GM18508 (cell line): ENCODE data around the gene S1PR3.

Source experiments
- ATAC-seq: cut with Tn5 transposase; IDR thresholded peaks from one replicate; pipeline ENCODE4 v1.9.1; 2021; ENCODE audit warnings: moderate number of reproducible peaks; ENCODE audit not compliant: insufficient read depth, unreplicated experiment

Gene S1PR3

DNA sequence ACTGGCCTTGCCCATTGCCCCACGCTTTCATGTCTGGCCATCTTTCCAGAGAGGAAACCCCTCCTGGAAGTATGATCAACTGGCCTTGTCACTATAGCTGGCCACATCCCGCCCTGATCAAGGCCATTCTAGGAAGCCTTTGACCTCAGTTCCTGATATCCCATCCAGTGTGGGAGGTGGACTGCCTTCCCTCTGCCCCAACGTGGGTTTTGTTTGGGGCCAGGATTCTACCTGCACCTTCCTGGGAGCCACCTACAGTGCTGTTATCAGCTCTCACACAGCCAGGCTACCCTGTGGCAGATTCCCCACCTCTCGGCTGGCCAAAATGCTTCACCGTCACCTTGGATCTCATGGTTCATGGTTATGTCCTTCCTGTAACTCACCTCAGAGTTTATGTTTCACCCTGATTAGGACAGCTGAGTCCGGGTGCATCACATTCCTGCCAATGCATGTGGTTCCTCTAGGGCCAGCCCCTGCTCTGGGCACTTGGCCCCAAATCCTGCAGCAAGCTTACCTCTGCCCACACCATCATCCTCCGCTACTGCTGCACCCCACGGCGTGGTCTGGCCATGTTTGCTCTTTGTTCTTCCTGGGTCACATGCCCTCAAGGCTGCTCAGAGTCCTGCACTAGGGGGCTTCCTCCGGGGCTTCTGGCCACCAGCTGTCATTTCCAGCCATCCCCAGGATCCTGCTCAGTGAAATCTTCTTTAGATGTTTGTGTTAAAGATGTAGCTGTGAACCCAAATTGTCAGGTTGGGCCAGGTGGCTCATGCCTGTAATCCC is 24.2 kb upstream of the S1PR3 start:
- ATAC-seq = no peak

DNA sequence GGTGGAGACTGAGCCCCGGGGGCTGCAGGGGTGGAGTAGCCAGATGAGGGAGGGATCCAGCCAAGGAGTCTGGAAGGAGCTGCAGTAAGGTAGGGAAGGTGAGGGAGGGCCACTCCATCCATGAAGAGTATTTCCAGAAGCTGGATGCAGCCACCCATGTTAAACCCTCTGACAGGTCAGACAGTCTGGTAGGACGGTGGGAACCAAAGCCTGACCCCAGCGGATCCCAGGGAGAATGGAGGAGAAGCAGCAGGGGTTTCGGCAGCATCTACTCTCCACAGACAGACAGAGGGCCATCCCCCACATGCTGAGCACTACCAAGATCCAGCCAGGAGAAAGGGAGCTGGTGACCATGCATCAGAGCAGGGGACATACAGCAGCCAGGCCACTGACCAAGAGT is 22.5 kb upstream of the S1PR3 start:
- no peak for ATAC-seq

DNA sequence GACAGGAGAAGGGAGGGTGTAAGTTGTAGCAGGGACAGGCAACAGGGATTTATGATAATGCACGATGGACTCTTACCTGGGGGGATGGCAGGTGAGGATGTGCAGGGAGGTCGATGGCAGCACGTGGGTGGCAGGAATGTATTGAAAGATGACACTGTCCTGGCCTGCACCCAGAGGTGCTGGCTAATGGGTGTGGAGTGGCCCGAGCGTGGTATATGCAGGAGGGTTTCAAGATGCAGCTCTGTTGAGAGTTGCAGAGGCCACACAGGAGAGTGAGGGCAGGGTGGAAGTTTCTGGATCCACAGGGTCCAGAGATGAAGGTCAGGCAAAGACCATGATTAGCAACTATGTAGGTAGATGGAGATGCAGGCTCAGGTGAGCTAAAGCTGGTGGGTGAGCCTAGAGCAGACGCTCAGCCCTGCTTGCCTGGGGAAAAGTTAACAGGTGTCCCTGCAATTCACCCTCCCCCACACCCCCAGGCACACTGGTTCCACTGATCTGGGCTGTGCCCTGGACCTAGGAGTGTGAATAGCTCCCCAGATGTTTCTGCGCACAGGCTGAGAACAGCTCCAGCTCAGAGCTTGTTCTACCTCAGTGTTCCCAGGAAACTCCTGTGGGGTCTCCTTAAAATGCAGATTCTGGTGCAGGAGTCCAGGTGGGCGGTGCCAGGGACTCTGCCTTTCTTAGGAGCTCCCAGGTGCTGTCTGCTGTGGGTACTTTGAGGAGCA is 21.5 kb upstream of the S1PR3 start:
- ATAC-seq = no peak

DNA sequence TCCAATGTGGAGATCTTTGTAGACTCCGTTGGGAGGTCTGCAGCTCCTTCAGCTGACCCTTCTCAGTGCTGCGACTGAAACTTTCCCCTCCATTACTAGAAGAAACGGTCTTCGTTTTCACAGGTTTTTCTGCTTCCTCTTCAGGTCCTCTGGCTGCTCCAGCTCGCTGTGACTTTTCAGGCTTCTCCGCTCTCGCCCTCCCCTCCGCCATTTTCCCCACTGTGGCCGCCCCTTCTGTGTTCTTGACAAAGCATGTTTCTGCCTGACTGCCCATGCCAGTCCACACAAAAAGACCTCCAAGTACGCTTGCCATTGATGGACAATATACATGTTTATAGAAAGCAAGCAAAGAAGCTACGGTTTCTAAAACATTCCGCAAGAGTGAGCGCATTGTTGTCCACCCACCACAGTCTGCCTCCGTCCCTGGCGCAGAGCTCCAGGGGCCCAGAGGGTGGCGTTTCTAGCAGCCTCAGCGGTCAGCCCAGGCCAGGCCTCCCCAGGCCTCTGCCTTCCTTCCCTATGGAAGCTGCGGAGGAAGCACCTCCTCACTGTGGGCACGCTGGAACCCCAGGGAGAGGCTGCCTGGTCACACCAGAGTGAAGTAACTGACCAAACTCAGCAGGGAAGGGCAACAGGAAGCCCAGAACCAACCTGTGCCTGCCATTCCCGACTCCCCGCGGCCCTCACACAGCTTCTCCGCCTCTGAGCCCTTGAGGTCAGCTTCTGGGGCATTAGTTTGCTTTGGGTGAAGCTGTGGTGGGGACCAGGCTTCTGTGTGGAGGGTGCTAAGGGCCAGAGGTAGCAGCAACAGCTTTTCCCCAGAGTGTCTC is 19.9 kb upstream of the S1PR3 start:
- no peak for ATAC-seq

DNA sequence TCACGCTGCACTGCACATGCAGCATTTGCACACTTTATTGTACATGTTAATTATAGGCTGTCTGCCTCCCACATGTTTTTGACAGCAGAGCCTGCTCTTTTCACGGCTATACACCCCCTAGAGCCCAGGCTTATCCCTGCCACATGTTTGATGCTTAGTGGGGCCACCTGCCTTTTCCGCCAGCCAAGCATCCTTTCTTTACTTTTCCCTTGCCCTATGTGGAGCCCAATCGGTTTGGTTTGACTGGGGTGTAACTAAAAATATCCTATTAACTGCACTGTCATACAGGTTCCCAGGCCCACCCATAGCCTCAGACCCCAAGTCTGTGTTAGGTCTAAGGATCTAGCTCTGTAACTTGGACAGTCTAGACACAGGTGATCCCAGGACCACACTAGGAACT is 18.9 kb upstream of the S1PR3 start:
- no peak for ATAC-seq

DNA sequence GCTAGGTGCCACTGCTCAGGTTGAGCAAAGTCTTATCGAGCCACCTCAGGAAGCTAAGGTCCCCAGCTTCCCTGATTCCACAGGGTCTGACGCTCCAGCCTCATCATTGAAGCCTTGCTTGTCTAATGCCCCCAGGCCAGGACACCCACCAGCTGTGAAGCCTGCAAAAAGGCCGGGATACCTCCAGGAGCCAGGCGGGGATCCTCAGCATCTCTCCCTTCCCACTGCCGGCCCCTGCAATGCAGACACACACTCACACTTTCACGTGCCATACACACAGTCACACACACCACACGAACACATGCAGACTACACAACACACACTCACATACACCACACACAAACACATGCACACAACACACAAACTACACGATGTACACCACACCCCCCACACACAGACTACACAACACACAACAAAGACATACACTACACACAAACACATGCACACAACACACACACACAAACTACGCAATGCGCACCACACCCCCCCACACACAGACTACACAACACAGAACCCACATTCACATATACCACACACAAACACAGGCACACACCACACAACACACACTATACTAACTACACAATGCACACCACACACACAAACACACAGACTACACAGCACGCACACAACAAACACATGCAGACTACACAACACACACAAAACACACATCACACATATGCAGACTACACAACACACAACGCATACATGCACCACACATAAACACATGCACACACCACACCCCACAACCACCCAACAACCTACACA is 17.8 kb upstream of the S1PR3 start:
- no peak for ATAC-seq

DNA sequence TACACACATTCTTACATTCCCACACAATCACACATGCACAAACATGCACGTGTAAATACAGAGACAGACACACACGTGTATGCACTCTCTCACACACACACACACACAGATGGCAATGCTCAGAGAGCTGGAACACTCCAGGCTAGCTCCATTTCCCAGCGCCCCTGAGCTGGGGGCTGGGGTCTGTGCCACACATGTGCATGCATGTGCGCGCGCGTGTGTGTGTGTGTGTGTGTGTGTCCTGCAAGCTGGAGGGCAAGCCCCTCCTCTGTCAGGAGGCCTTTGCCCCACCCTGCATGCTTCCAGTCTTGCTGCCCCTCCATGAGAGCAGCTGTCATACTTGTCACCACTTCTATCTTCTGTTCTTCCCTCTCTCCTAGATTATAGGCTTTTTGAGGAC is 16.6 kb upstream of the S1PR3 start:
- ATAC-seq = no peak

DNA sequence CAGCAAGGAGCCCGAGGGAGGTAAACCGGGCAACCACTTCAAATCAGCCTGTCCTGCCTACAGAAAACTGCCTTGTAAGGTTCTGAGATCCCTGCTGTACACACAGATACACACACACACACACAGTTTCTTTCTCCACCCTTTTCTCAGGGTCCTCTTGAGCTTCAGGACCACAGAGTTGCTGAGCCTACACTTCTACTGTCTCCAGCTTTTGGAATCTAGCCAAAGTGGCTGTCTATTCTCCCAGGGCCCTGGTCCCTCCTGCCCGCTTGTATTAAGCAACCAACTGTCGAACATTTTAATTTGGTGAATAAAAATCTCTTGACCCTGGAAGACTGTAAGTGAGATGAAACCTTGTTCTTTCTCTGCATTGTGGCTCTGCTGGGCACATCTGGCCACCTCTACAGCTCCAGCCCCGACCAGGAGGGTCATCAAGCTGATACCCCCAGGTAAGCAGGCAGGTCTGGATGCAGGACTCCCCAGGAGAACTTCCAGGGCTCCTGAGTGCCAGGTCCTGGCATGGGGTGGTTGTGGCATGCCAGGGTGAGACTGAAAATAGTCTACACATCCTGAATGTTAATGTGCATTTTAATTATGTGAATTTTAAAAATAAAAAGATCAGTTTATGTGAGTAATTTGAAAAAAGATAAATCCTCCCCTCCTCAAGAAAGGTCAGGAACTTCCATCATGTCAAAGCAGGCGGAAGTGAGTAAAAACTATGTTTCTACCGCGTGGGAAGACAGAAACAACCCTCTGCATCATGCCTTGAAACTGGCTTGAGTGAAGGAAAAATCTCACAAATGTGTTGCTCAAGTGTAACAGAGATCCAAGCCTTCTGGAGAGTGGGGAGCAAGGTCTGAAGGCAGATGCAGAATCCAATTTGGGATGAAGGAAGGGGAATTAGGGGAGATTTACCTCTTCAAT is 15.0 kb upstream of the S1PR3 start:
- ATAC-seq = no peak

DNA sequence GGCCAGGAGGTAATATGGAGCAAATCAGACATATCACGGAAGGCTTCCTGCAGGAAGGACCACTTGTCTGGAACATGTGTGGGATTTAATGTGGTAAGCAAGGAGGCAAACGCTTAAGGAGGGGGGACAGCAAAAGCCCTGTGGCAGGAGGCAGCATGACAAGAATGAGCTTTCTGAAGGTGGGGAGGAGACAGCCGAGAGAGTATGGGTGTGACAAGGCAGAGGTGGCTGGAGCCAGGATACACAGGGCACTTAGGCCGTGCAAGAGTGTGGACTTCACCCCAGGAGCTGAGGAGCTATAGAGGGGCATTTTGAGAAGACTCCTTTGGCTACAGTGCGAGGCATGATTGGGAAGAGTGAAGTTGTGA is 14.4 kb upstream of the S1PR3 start:
- ATAC-seq = no peak

DNA sequence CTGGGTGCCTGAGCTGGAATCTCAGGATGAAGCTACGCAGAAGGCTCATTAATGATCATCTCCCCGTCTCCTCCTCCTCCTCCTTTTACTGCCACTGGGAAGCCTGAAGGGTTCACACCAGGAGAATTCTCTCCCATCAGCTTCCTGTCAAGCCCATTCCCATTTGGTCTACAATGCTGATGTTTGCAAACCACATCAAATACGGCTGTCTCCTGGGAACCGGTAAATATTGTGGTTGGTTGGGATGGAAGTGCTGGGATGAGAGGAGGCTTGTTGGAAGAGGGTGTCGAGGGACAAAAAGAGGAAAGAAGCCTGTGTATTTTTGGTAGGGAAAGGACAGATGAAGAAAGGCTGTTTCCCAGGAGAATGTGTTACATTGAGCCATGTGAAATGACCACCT is 13.2 kb upstream of the S1PR3 start:
- ATAC-seq = no peak

DNA sequence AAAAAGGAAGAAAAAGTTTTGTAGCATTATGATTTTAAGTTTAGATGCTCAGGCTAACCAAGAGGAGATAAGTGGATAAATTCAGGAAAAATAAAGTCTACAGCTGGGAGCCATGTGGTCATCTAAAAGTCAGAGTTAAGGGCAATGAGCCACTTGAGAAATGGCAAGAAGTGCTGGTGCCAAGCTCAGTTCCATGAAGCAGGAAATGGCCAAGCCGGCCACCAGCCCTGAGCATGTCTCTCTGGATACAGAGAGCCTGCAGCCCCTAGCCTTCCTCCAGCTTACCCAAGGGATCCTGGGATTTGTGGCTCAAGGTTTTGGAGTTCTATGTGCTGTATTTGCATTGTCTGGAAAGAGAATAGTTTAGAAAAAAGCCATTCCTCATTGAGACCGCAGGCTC is 12.2 kb upstream of the S1PR3 start:
- ATAC-seq = no peak

DNA sequence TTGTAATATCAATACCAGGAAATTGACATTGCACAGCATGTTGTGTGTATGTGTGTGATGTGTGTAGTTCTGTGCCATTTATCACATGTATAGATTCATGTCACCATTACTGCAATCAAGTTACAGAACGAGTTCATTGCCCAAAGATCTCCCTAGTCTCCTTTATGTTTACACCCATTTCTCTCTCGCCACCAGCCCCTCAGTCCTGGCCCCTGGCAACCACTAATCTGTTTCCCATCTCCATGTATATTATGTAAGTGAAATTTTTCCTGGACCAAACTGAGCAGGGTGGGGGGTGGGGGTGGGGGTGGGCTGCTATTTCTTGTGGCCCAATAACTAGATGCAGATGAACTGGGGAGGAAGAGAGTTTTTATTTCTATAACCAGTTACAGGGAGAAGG is 11.5 kb upstream of the S1PR3 start:
- ATAC-seq = no peak

DNA sequence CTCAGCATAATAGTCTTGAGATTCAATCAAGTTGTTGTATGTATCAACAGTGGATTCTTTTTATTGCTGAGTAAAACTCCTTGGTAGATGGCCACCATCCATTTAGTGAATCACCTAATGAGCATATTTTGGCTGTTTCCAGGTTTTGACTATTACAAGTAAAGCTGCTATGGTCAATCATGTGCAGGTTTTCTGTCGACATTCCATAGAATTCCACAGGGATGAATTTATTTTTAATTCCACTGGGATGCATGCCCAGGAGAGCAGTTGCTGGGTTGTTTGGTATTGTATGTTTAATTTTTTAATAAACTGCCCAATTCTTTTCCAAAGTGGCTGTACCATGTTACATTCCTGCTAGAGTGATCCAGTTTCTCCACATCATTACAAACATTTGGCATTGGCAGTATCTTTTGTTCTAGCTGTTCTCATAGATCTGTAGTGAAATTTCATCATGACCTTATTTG is 10.5 kb upstream of the S1PR3 start:
- ATAC-seq = no peak

DNA sequence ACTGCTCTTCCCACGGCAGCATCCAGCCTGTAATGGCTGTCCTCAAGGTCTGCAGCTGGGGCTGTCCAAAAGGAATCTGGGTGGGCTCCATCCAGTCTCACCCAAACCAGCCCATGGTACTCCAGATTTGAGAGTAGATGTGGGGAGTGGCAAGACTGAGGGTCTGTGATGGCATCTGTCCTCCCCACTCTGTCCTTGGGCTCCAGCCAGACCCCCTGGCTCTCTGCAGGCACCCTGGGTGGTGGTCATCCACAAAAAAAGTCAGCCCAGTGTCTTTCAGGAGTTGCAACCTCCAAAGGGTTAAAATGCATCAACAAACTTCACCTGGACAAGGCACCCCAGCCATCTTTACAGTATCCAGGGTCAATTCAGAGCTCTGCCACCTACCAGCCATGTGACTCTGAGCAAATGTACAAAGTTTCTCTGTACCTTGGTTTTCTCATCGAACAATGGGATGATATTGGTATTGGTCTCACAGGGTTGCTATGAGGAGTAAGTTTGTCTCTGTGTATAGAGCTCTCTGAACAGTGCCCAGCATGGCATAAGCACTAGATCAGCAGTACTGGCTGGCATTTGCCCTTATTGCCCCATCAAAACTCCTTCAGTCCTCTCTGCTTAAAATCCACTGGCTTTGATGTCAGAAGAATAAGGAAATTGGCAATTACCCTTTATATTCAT is 7.3 kb upstream of the S1PR3 start:
- ATAC-seq = no peak

DNA sequence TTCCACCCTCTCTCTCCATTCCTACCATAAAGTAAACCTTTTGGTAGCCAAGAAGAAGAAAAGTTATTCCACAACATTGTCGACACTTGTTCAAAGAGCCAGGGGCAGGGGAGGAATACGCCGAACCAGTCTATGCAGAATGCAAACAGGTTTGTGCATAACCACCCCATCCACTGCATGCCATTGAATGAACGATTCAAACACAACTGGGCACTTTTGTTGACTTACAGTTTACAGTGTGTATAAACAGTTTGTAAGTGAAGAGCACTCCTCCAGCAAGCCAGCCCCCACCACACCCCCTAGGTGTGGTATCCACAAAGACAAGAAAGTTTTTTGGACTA is 6.8 kb upstream of the S1PR3 start:
- no peak for ATAC-seq

DNA sequence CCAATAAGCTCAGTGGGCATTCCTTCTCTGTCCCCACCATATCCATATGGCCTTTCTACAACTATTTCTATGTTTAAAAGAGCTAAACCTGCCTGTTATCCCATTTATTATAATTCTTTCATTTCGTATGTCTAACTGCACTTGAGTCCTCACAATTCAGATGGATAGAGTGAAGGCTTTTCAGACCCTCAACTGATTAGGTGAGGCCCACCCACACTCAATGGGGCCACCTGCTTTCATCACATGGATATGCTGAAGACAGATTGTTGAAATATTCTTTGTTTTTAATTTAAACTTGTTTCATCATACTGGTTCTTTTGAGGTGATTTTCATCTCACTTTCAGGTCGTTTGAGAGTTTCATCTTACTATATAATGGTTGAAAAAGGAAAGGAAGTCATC is 5.7 kb upstream of the S1PR3 start:
- ATAC-seq = no peak

DNA sequence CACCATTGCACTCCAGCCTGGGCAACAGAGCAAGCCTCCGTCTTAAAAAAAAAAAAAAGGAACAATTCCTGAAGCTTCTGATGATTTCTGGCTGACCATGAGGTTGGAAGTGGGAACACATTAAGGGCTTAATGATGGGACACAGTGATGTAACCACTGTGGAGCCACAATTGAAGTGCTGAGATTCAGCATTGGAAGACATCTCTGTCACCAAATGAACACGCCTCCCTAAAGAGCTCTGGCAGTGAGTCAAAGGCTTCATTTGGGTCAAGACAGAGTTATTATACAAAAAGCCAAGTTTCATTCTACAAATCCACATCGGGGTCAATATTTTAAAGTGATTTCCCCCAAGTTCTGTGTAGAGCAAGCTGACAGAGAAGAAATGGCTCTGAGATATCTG is 4.5 kb upstream of the S1PR3 start:
- no peak for ATAC-seq

DNA sequence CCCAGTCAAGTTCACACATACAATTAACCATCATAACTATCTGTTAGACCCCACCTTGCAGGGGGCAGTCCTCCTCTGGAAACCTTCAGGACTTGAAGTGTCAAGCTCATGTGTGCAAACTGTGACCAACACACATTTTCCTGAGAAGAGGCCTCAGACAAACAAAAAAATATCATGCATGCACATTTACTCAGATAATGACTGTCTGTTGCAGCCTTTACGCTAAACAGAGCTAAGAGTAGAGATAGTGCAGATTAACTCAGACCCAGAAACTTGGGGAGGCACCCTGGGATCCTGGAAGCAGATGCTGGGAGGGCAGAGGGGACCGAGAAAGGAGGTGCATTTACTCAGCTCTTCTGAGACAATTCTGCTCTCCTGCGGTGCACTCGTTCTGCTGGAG is 3.6 kb upstream of the S1PR3 start:
- no peak for ATAC-seq
